H4 (cell line): ENCODE measurements around the gene MLN. TPM values are rescaled to one million over a fixed set of nuclear protein-coding genes. Genes with fewer than 3 reads are reported as not detected.
A peak's percentile ranks its signal among the peaks of the same experiment; 100 is the strongest.
"Not testable (repeated sequence)": the region's sequence is repeated elsewhere in the genome, so short reads cannot be mapped to it uniquely, and the experiment has no call there.

ENCODE experiments used
- DNase-seq: peaks from one replicate; pipeline ENCODE4 v3.0.0-alpha.2; 2015; ENCODE audit warnings: low spot score
- total RNA-seq: library from RNA; depleted of rRNA; stranded (reverse); fragments of >200 nt; shearing (Covaris generic); gene quantifications from 2 replicates; pipeline ENCODE4 v1.2.3, GENCODE V29; 2014

The MLN gene
- total RNA-seq, 1 experiment from 2014 or later: not detected

DNA sequence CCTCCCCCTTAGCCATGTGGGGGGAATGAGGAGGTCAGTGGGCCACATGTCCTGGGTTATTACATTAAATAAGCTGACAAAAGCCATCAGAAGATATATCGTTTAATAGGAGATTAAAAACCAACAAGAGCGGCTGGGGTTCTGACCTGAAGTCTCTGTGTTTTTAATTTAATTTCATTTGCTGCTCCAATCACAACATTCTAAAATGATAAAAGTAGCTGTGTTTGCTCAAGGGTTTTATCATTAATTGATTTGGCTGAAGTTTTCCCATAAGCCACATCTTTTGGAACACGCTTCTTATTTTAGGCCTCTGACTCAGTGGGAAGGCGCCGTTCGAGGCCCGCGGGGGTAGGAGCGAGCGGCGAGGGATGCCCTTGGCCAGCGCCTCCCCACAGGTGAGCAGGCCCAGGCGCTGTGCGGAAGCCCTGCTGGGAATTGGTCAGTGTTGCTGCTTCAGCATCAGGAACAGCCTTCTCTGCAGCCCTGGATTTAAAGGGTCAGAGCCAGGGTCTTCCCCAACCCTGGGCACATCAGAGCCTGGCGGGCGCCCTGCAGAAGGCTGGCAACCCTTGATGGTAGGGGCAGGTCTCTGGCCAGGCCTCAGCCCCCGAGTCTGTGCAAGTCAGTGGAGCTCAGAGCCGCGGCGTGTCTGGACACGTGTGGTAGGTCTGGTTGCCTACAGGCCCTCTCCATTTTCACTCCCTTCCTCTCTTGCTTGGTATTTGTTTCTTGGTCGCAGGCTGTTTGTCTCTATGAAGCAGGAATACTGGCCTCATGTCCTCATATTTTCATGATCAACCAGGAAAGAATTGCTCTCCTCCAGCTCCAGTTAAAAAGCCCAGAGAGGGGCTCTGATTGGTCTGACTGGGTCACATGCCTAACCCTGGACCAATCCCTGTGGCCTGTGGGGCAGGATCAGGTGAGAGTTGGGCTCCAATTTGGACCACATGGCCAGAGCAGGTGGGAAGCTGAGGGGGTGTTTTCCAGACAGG lies 30.9 kb upstream of the MLN start:
- DNase-seq: no peak

DNA sequence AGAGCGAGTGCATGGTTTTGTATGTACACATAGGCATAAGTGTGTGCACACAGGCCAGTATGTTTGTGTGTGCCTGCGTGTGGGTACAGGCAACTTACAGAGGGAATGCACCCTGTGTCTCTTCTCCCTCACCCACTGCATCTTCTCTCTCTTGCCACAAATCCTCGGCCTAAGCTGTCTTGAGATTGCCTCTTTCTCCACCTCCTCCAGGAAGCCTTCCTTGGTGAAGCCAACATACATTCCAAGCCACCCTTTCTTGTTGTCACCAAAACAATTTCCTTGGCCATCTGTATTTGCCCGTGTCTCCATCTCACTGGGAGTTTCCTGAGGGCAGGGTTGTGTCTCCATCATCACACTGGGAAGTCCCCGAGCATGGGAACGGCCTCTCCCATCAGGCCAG lies 29.8 kb upstream of the MLN start:
- no peak for DNase-seq

DNA sequence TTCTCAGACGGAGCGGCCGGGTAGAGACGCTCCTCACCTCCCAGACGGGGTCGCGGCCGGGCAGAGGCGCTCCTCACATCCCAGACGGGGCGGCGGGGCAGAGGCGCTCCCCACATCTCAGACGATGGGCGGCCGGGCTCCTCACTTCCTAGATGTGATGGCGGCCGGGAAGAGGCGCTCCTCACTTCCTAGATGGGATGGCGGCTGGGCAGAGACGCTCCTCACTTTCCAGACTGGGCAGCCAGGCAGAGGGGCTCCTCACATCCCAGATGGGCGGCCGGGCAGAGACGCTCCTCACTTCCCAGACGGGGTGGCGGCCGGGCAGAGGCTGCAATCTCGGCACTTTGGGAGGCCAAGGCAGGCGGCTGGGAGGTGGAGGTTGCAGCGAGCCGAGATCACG lies 29.0 kb upstream of the MLN start:
- not testable (repeated sequence) for DNase-seq

DNA sequence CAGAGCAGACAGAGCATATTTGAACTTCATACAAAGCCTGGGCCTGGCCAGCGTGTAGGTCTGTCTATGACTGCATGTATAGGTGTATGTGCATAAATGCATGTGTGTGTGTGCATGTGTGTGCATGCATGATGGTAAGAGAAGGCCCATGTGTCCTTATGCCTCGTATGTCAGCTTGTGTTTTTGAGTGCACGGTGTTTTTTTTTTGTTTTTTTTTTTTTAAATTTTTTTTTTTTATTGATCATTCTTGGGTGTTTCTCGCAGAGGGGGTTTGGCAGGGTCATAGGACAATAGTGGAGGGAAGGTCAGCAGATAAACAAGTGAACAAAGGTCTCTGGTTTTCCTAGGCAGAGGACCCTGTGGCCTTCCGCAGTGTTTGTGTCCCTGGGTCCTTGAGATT lies 27.9 kb upstream of the MLN start:
- not testable (repeated sequence) for DNase-seq

DNA sequence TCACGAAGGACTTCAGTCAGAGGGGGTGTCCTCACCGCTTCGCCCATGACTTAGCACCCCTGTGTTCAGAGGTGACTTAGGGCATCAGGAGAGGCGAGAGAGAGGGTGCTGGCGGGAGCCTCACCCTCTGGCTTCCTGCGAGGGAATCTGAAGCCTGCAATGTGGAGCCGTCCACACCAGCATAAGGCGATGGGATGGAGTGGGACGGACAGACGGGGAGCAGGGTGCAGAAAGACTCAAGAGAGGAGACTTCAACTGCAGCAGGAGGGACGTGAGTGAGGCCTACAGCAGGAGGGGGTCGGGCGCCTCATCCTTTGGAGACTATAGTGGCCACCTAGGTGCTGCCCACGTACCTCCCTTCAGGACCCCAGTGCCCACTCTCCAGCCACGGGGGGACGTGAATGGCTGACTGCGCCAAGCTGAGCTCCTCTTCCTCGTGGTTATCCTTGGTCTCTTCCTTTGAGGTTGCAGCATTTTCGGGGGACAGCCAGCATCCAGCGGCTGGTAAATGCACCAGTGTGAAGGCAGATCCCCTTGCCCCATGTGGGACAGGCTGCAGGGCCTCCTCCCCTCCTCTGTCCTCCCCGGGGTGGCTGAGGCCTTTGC lies 26.9 kb upstream of the MLN start:
- DNase-seq: no peak

DNA sequence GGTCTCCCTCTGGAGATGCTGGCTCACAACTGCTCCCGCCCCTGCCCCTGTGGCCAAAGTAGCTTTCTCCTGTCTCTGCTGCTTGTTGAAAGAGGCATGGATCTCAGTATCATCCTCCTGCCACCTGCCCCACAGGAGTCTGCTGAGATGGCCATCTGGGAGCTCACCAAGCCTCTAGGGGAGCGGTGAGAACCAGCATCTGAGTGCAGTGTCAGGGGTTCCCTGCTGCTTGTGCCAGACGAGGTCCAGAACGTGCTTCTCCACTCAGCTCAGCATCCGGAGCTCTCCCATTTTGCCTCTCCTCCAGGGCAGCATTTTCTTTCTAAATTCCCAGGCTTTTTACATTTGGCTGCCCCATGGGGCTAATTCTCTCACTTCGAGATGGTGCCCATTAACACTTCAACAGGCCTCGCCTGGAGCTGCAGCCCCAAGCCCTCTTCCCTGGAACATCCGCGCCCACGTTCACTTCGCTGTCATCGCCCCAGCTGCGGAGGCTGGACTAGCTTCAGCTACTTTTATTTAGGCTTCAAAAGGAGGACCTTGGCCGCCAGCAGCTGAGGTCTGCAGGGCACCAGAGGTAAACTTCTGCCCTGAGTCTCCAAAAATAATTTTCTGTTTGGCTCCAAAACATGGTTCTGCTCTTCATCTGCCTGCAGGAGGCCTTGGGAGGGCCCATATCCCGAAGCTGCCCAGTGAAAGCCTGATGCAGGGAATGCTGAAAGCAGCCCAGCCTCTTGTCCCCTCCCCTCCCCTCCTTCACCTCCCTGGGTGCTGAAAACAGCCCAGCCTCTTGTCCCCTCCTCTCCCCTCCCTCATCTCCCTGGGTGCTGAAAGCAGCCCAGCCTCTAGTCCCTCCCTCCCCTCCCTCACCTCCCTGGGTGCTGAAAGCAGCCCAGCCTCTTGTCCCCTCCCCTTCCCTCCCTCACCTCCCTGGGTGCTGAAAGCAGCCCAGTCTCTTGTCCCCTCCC lies 25.2 kb upstream of the MLN start:
- DNase-seq: no peak

DNA sequence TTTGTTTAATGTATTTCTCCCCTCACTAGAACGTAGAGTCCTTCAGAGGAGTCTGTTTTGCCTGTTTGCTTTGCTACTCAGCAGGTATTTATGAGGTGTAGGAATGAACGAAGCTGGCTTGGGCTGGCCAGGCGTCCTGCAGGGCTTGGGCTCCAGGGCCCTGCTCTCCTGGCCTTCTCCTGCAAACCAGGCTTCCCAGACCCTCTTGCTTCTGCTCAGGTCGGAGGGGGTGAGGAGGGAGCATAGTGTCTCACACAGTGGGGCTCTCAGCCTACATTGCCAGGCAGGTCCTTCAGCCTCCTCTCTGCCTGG lies 24.6 kb upstream of the MLN start:
- no peak for DNase-seq

DNA sequence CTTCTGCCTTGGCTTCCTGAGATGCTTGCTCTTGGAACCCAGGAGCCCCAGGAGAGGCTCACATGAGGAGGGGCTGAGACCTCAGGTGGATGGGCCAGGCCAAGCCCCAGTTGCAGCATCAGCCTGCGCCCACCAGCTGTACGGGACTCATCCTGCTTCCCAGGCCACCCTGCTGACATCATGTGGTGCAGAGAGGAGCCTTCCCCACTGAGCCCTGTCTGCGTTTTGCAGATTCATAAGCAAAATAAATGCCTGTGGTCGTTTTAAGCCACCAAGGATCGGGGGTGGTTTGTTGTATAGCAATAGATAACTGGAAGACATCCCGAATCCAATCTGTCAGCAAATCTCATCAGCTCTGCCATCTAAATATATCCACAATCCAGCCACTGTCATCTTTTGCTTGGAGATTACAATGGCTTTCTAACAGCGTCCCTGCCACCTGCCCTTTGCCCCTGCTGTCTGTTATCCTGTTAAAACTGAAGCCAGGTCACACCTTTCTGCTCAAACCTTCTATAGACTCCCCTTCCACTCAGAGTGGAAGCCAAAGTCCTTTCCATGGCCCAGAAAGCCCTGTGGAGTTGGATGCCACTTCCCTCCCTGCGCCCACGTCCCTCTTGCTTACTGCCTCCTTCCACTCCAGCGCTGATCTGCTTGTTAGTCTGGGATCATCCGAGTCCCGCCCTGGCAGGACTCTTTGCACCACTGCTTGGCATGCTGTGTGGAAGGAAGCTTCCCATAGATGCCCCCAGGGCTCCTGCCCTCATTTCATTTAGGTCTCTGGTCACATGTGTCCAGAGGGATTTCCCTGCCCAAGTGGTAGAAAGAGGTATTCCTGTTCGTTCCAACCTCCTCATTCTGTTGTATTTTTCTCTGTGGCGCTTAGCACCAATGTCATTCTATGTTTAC lies 24.0 kb upstream of the MLN start:
- no peak for DNase-seq

DNA sequence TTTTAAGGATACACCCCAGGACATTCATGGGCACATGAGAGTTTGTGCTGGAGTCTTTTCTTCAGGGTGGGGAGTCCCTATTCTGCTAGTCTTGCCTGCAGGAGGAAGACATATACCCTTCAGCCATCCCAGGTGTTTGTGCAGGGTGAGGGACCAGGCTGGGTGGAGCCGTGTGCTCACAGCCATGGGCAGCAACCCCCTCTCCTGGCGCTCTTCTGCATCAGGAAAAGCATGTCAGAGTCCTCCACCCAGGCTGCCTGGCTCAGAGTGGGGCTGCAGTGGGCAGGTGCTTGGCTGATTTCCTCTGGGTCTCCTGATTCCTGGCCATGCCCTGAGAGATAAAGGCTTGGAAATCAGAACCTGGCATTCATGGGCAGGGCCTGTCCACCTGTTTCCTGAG lies 22.7 kb upstream of the MLN start:
- no peak for DNase-seq

DNA sequence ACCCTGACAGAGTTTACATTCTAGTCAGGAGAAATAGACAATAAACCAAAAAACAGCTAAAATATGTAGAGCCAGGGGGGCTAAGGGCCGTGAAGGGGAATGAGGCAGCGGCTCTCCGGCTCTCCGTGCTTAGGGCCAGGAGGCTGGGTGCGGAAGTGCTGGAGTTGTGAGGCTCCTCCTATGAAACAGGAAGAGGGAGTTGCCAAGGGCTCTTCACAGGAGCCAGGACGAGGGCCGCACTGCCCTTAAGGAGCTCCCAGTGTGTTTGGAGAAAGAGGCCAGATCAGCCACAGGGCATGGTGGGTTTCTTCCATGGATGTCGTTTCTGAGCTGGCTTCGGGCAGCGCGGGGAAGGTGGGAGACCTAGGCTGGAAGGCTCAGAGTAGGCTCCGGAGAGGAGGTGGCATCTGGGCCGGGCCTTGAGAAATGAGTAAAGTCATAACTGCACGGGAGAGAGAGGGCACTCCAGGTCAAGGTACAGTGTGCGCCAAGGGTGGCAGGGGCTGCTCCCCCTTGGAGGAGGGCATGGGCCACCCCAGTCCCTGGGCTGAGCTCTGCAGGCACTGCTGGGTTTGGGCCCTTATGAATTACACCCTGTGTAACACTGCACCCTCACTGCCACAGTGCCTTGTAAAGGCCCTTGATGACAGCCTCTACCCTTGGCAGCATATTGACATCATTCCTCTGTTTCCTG lies 20.8 kb upstream of the MLN start:
- DNase-seq: no peak

DNA sequence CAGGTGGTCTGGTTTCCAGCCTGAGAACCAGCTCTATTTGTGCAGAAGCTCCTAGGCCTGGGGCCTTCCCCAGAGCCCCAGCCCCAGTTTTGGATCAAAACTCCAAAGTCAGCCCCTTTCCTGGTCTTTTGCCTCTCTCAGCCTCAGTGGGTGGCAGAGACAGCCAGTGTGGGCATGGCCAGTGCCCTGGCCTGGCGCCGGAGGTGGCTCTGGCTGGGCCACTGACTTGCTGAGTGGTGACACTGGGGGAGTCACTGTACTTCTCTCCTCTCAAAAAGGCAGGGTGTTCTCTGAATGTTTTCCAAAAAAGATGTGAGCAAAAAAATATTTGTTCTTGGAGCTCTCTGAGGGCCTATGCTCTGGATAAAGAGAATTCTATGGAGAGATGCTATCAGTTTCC lies 20.0 kb upstream of the MLN start:
- no peak for DNase-seq

DNA sequence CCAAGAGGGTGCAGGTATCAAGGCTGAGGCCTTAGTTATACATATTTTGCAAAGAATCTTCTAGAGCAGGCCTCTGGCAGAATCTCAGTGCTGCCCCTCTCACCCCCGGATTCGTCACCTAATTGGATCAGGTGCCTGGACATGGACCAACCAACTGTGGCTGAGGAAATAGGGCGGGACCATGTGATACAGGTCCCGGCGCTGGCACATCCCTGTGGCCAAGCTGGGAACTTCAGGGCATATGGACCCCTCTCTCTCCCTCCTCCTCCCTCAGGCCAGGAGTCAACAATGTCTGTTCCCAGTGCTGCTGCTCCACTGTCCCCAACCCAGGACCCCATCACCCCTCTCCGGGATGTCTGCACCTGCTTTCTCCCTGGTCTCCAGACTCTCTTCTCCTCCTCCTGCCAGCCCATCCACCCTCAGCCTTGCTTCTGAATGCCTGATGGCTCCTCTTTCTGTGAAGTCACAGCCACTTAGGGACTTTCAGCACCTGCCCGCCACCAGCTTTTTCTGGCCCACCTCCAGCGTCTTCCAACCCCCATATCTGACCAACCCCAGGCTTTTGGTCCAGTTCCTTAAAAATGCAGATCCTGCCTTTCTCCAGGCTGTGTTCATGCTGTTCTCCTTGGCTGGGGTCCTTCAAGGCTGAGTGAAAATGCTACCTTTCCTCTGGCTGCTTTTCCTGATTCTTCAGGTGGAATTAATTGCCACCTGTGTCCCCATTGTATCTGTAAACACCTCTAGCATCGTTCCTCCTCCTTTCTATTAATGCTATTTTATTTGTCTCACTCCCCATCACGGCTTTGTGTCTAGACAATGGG lies 19.0 kb upstream of the MLN start:
- peak; percentile 62 for DNase-seq

DNA sequence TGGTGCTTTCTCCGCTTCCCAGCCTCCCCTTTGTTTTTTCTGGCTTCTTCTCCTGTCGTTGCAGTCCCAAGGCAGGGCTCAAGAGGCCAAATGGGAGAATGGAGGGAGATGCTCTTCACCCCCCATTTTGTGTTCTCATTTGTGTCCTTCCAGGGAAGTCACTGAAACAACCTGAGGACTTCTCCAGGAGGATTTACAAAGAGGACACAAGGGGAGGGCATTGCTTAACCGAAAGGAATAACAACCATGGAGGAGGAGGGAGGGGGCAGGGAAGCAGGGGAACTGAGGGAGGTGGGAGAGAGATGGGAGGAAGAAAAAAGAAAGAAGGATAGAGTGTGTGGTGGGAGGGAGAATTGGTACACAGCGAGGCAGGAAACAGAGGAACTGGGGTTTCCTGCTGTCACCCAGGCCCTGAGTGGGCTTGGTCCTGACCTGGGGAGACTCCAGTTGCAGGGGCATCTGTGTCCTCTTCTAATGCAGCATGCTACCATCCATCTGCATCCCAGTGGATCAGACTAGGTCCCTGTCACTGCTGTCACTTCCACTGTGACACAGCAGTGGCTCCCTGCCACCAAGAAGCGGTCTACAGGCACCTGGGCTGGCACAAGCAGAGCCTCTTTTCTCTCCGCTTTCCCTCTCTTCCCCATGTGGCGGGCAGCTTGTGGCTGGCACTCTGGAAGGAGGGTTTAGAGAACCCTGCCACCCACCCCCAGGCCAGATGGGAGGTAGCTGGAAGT lies 17.1 kb upstream of the MLN start:
- DNase-seq: no peak

DNA sequence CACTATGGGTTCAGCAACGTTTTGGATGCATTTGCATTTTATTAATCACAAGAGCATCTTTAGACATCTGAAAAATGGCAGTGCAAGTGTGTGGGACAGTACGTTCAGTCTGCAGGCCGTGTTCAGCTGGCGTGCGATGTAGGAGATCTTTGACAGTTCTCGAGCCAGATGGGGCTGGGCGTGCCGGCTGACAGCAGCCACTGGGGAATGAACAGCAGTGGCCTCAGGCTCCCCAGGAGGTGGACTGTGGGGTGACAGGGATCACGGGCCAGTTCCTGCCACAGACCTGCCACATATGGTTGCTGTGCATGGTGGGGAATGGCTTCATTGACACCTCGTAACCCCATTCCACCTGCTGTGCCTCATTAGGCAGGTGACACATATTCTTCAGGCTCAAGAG lies 16.4 kb upstream of the MLN start:
- DNase-seq: no peak

DNA sequence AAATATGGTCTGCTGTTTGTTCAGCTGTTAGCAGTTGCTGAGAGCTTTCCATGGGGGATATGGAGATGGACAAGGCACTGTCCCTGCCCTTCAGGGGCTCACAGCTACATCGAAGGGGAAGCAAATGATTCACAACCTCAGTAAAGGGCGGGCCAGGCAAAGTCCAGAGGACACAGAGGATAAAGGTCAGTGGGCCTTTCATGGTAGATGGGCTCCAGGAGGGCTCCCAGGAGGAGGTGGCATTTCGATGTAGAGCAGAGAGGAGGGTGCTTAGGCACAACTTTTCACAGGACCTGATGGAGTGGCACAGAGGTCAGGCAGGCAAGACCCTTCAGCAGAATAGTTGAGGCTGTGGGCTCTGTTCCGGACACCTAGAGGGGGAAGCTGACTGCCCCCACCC lies 15.2 kb upstream of the MLN start:
- DNase-seq: no peak

DNA sequence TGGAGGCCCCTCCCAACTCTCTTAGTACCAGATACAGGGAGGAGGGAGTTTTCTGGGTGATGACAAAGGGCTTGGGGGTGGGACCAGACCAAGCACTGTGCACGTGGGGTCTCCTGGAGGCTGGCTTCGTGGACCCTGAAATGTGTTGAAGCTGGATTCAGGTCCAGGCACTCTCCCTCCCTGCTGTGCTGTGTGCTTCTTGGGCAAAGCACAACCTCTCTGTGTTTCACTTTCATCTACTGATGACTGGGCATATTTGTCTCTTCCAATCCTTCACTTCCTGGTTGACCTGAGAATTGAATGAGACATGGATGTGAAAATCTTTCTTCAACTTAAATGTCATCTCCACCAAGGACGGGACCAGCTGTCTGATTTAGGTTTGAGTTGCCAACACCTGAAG lies 14.5 kb upstream of the MLN start:
- DNase-seq: no peak

DNA sequence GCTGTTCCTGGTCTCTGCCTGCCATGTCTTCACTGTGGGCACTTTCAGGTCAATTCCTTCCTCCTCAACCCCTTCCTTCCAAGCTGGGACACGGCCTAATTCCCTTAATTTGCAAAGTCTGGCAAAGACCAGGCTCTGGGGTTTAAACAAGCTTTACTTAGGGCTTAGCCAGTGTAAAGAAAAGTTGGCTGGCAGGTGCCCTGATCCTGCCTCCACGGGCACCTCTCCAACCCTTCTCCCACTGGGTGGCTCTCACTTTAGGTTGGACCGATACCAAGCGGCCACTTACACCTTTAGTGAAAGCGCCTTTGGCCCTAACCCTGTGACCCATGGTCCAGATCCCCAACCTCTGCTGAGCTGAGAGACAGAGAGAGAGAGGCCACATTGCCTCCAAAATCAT lies 13.7 kb upstream of the MLN start:
- no peak for DNase-seq

DNA sequence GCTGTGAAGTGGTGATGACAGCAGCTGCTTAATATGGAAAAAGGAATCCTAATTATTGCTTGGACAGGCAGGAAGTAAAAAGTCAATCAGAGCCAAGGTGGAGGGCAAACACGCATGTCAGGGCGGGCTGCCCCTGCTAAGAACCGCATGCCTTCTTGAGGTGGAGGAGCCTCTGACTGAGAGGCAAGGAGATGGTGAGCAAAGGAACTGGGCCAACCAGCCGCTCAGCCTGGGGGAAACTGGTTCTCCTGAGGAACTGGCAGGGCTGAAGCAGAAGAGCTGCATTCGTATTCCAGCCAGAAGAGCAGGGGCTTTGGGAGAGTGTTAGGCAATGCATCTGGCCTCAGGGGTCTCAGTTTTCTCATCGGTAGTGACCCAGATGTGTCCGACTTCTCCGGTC lies 13.1 kb upstream of the MLN start:
- no peak for DNase-seq

DNA sequence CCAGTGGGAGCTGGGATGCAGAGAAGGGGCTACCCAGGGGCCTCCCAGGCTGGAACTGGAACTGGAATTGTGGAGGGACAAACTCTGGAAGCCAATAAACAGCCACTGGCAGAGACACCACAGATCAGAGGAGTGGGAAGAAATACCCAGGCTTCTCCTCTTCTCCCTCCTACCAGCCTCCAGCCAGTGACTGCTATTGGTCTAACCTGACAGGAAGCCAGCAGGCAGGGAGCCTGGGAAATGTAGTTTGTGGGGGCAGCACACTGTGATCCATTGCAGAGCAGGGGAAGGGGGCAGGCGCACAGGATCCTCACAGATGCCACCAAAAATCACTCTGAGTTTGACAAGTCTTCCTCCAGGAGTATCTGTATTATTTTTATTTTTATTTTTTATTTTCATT lies 12.1 kb upstream of the MLN start:
- DNase-seq: peak; percentile 41
